K562 (cell line): ENCODE measurements around the gene ACTN1. TPM values are rescaled to one million over a fixed set of nuclear protein-coding genes. Genes with fewer than 3 reads are reported as not detected.

Experiments used
- ATAC-seq: fragments of 200-7000 bp; cut with Tn5 transposase; 3 replicates; pipeline ENCODE4 v1.9.1; 2020; ENCODE audit warnings: moderate library complexity
- BruUV-seq: library from RNA; stranded (reverse); fragments of 400-500 nt; replicated peaks from 2 replicates; lab custom pipeline; 2021; lab: Mats Ljungman, UMichigan
- CTCF ChIA-PET: fragments of 300-600 bp; formaldehyde crosslinking; extraction: SDS; loops from one replicate; lab custom pipeline; 2021; ENCODE audit warnings: low intra/inter-chr PET ratio; lab: Yijun Ruan, JAX
- POLR2A ChIA-PET: fragments of 300-600, 350-650 bp; sonication (Branson Sonifier 250); formaldehyde crosslinking; extraction: SDS; loops from one replicate; lab custom pipeline; 2021; ENCODE audit warnings: antibody characterized with exemption, inconsistent platforms; lab: Yijun Ruan, JAX
- DNase-seq, 4 experiments: peaks; one replicate each; pipeline versions ENCODE4 v3.0.0 to v3.0.0-alpha.2; 2011 to 2018; ENCODE audit warnings: low spot score in 3 of 4, mixed read lengths in 3 of 4; ENCODE audit errors: extremely low read depth in 1 of 4
- FAIRE-seq: peaks from 2 replicates; lab custom pipeline; 2011; peaks lifted over from hg19 to GRCh38; lab: Jason Lieb, UNC
- H2AFZ ChIP-seq: 2 replicates; pipeline ENCODE4 v1.6.0; 2011; ENCODE audit warnings: low read depth, low read length, control low read depth, inconsistent platforms
- H3K27ac ChIP-seq: fragments of 200-600 bp; 3 replicates; pipeline ENCODE4 v1.8.0; 2011; ENCODE audit warnings: low read depth, mild to moderate bottlenecking, control low read depth, inconsistent platforms, low read length, moderate library complexity, mixed read lengths; ENCODE audit errors: extremely low read depth
- H3K27me3 ChIP-seq, 2 experiments: fragments of 300-600 bp in 1 of 2; 2 replicates in 1 of 2; 3 replicates in 1 of 2; pipeline versions ENCODE4 v1.6.0 to v1.8.0; 2011; ENCODE audit warnings: inconsistent platforms in 2 of 2, low read length in 2 of 2, mild to moderate bottlenecking in 1 of 2, mixed read lengths in 1 of 2, moderate library complexity in 1 of 2; ENCODE audit not compliant: control insufficient read depth in 2 of 2, insufficient read depth in 2 of 2
- H3K36me3 ChIP-seq: fragments of 300-600 bp; 3 replicates; pipeline ENCODE4 v1.8.0; 2011; ENCODE audit warnings: mild to moderate bottlenecking, low read length, inconsistent platforms; ENCODE audit not compliant: control insufficient read depth, insufficient read depth
- H3K4me1 ChIP-seq, 2 experiments: fragments of 200-600 bp in 1 of 2; replicated peaks in 1 of 2; 2 replicates in 1 of 2; 3 replicates in 1 of 2; pipeline versions ENCODE4 v1.5.1 to v1.8.0; 2011; ENCODE audit warnings: inconsistent platforms in 2 of 2, low read length in 2 of 2, mild to moderate bottlenecking in 1 of 2, mixed read lengths in 1 of 2, moderate library complexity in 1 of 2; ENCODE audit not compliant: control insufficient read depth in 2 of 2, insufficient read depth in 2 of 2
- H3K4me2 ChIP-seq: 2 replicates; pipeline ENCODE4 v1.6.1; 2011; ENCODE audit warnings: low read length, control low read depth, inconsistent platforms, mixed read lengths; ENCODE audit not compliant: insufficient read depth
- H3K4me3 ChIP-seq: fragments of 200-600 bp; sonication (generic), shearing (Covaris generic); 2 replicates; pipeline ENCODE4 v1.5.1; 2016; ENCODE audit warnings: control low read depth, inconsistent platforms
- H3K79me2 ChIP-seq: fragments of 200-600 bp; 3 replicates; pipeline ENCODE4 v1.8.0; 2011; ENCODE audit warnings: low read length, inconsistent platforms; ENCODE audit not compliant: control insufficient read depth, insufficient read depth
- H3K9ac ChIP-seq, 2 experiments: 2 replicates each; pipeline versions ENCODE4 v1.6.0 to v1.6.1; 2011; ENCODE audit warnings: low read depth in 2 of 2, low read length in 2 of 2, control low read depth in 1 of 2, inconsistent platforms in 1 of 2, mild to moderate bottlenecking in 1 of 2, mixed read lengths in 1 of 2; ENCODE audit not compliant: insufficient read depth in 1 of 2
- H3K9me1 ChIP-seq: one replicate; pipeline ENCODE4 v1.6.0; 2011; ENCODE audit warnings: inconsistent platforms, mild to moderate bottlenecking, low read length, moderate library complexity; ENCODE audit not compliant: control insufficient read depth, insufficient read depth
- H3K9me3 ChIP-seq: replicated peaks from 2 replicates; pipeline ENCODE4 v1.5.1; 2011; ENCODE audit warnings: low read depth, low read length, inconsistent platforms; ENCODE audit not compliant: control insufficient read depth, insufficient read depth
- H4K20me1 ChIP-seq: replicated peaks from 2 replicates; pipeline ENCODE4 v1.6.1; 2011; ENCODE audit warnings: low read length, inconsistent platforms, mixed read lengths; ENCODE audit not compliant: control insufficient read depth, insufficient read depth
- CEBPB ChIP-seq: fragments of 450-650 bp; IDR thresholded peaks from 2 replicates; pipeline ENCODE4 v1.6.1; 2016; ENCODE audit warnings: missing genetic modification characterization, missing compliant biosample characterization
- ELK3 ChIP-seq: fragments of 450-650 bp; formaldehyde crosslinking; IDR thresholded peaks from 2 replicates; pipeline ENCODE4 v1.4.0; 2020; ENCODE audit warnings: mild to moderate bottlenecking
- EP300 ChIP-seq: IDR thresholded peaks from 2 replicates; pipeline ENCODE4 v1.6.1; 2012; ENCODE audit warnings: low read length, improper control_type of control experiment
- HDAC6 ChIP-seq: IDR thresholded peaks from 2 replicates; pipeline ENCODE4 v1.6.1; 2012; ENCODE audit warnings: low read depth, mild to moderate bottlenecking, control low read depth, inconsistent platforms, low read length, moderate library complexity
- ID3 ChIP-seq, 2 experiments: fragments of 250-450 bp in 1 of 2; fragments of 450-650 bp in 1 of 2; sonication (Bioruptor Pico) in 1 of 2; IDR thresholded peaks; 2 replicates each; pipeline versions ENCODE4 v1.6.1 to v1.8.0; 2016 to 2021; ENCODE audit warnings: mild to moderate bottlenecking in 2 of 2, moderate library complexity in 2 of 2, missing compliant biosample characterization in 1 of 2, missing genetic modification characterization in 1 of 2
- MAFG ChIP-seq: fragments of 450-650 bp; conservative IDR thresholded peaks from 2 replicates; pipeline ENCODE4 v1.6.1; 2016; ENCODE audit warnings: missing genetic modification characterization, missing compliant biosample characterization
- PHB2 ChIP-seq: fragments of 450-650 bp; IDR thresholded peaks from 2 replicates; pipeline ENCODE4 v1.6.1; 2017; ENCODE audit warnings: low read depth
- TOE1 ChIP-seq, 2 experiments: fragments of 450-650 bp in 1 of 2; sonication (generic) in 1 of 2; formaldehyde crosslinking in 1 of 2; IDR thresholded peaks; 2 replicates each; pipeline versions ENCODE4 v1.7.1 to v1.8.0; 2016 to 2022; ENCODE audit warnings: borderline replicate concordance in 2 of 2, mild to moderate bottlenecking in 2 of 2, antibody characterized with exemption in 1 of 2, inconsistent platforms in 1 of 2, low read depth in 1 of 2, missing genetic modification reagents in 1 of 2, moderate library complexity in 1 of 2
- ZNF696 ChIP-seq: fragments of 250-450 bp; sonication (Bioruptor Pico); conservative IDR thresholded peaks from 2 replicates; pipeline ENCODE4 v1.4.0; 2020; ENCODE audit warnings: mild to moderate bottlenecking, moderate library complexity
- WGBS: fragments of 100-300 bp; shearing (Covaris generic); methylation state at CpG from one replicate; pipeline ENCODE4 v1.1.6; 2016; ENCODE audit warnings: low coverage, mixed read lengths; ENCODE audit not compliant: insufficient coverage; ENCODE audit errors: missing lambda C conversion rate; 5-methylcytosine and 5-hydroxymethylcytosine counted together
- in situ Hi-C: fragments of 300-500 bp; cut with MboI; formaldehyde crosslinking; loops from 4 replicates; pipeline ENCODE4 v1.15.0; 2018; ENCODE audit warnings: inconsistent platforms, mixed read lengths
- intact Hi-C: fragments of 100-400 bp; cut with micrococcal nuclease; formaldehyde crosslinking; loops from 2 replicates; pipeline ENCODE4 v1.14.2; 2022
- polyA plus RNA-seq, 8 experiments: library from polyadenylated mRNA; depleted of rRNA in 4 of 8; stranded (reverse) in 5 of 8; unstranded in 3 of 8; fragments of >200 nt; fragmentation: Nextera tagmentation in 2 of 8; fragmentation: Illumina TruSeq in 1 of 8; extraction: Ambion mirVana in 2 of 8; extraction: Trizol in 1 of 8; gene quantifications; 2 replicates each; pipeline versions ENCODE4 v1.2.1 to v1.2.3, GENCODE V29; 2011 to 2014; ENCODE audit warnings: inconsistent platforms in 1 of 8, missing spikeins in 1 of 8
- total RNA-seq, 7 experiments: library from RNA; depleted of rRNA in 6 of 7; stranded (reverse); fragments of >200 nt in 6 of 7; fragmentation: Illumina TruSeq in 2 of 7; extraction: Trizol in 2 of 7; gene quantifications; 2 replicates each; pipeline versions ENCODE4 v1.2.1 to v1.2.3, GENCODE V29; 2011 to 2021; ENCODE audit warnings: low replicate concordance in 1 of 7
- TF ChIP-seq, protein P1 (sequence below), 2 experiments: IDR thresholded peaks in 1 of 2; conservative IDR thresholded peaks in 1 of 2; 2 replicates each; pipeline ENCODE4 v1.6.1; 2016; ENCODE audit warnings: low read depth in 2 of 2, mild to moderate bottlenecking in 1 of 2, missing compliant biosample characterization in 1 of 2, missing genetic modification characterization in 1 of 2, moderate library complexity in 1 of 2

Gene ACTN1
- total and polyA plus RNA-seq, 9 of the 15 experiments (the other 6 are each of a cell fraction or from before 2014, with no cell fraction given): 2.2 to 67.7 (median 34.5) TPM

DNA sequence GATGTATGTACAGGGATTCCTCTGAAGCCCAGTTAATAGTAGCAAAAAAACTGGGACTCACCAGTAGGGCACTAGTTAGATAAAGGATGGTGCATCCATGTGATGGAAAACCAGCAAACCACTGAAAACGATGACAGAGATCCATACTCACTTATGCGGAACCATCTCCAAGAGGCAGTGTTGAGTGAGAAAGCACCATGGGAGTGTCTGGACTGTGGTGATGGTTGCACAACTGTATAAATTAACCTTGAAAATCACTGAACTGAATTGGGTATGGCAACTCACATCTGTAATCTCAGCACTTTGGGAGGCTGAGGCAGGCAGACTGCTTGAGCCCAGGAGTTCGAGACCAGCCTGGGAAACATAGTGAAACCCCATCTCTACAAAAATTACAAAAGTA is 132.6 kb downstream of the ACTN1 start:
- TF ChIP-seq ID3 (CRISPR knock-in tag; IDR thresholded peaks at IDR 0.05) (no peak), ID3 (tag; IDR thresholded peaks at IDR 0.05) (no peak), CEBPB (tag) (0 out of 2 replicates have a peak, but pooled peaks have one; percentile 9)
- 27% methylated on average over 3 of the region's 3 CpGs for WGBS
- Histone ChIP-seq H3K36me3 (no peaks in the 10 kb centered on the region), H3K79me2 (no peaks in the 10 kb centered on the region), H3K27me3 (no peaks in the 10 kb centered on the region), H3K9me3 (0 out of 2 replicates have a peak, but pooled peaks cover 1% of the 10 kb centered on the region), H3K4me1 (no peaks in the 10 kb centered on the region; a peak in 2 of 5 replicates), H3K9me1 (no peaks in the 10 kb centered on the region), H3K9ac (no peak overlapping the region), H3K27ac (no peak overlapping the region), H2AFZ (no peak overlapping the region), H4K20me1 (no peaks in the 10 kb centered on the region), H3K4me3 (no peak overlapping the region), H3K4me2 (no peak overlapping the region)
- ChIA-PET POLR2A (no interaction called here), CTCF (no interaction called here)
- in situ Hi-C loops (no loop called here), intact Hi-C loops (no loop called here)
- DNase-seq: no peak
- no peak for ATAC-seq
- FAIRE-seq: no peak
- no TSS peak for BruUV-seq

GRCh38 chr14:68844210-68844545 is 134.9 kb downstream of the ACTN1 start:
- no peak for DNase-seq
- WGBS: 5% methylated on average over 6 of the region's 6 CpGs

More at GRCh38 chr14:68844210-68844545, 134.9 kb downstream of the ACTN1 start:
- peak overlapping the region; percentile 27; the same call in 1 of the 2 replicates for H3K4me3 ChIP-seq
- no peaks in the 10 kb centered on the region for H3K4me1 ChIP-seq
- H2AFZ ChIP-seq: peak overlapping the region; percentile 89; the same call in 1 of the 2 replicates
- intact Hi-C loops: no loop called here
- H4K20me1 ChIP-seq: no peaks in the 10 kb centered on the region
- FAIRE-seq: no peak
- H3K9me3 ChIP-seq: 0 out of 2 replicates have a peak, but pooled peaks cover 1% of the 10 kb centered on the region
- in situ Hi-C loops: no loop called here
- no peaks in the 10 kb centered on the region for H3K79me2 ChIP-seq
- H3K36me3 ChIP-seq: no peaks in the 10 kb centered on the region
- POLR2A ChIA-PET: interaction anchor here (0.9 kb wide), 1 partner anchor 32 kb away, joined by 3 read pairs; no protein-coding TSS in a partner anchor
- no peak for TF ChIP-seq TOE1 (IDR thresholded peaks at IDR 0.05; ENCODE audit: borderline replicate concordance)
- TF ChIP-seq TOE1 (CRISPR knock-in tag; IDR thresholded peaks at IDR 0.05; ENCODE audit: borderline replicate concordance, low read depth): no peak
- TF ChIP-seq PHB2: no peak
- no peak for TF ChIP-seq ZNF696
- no peak for TF ChIP-seq HDAC6
- TF ChIP-seq EP300: no peak
- no peak for TF ChIP-seq ELK3 (CRISPR knock-in tag)
- TF ChIP-seq, protein P1, sequence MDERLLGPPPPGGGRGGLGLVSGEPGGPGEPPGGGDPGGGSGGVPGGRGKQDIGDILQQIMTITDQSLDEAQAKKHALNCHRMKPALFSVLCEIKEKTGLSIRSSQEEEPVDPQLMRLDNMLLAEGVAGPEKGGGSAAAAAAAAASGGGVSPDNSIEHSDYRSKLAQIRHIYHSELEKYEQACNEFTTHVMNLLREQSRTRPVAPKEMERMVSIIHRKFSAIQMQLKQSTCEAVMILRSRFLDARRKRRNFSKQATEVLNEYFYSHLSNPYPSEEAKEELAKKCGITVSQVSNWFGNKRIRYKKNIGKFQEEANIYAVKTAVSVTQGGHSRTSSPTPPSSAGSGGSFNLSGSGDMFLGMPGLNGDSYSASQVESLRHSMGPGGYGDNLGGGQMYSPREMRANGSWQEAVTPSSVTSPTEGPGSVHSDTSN (CRISPR knock-in tag; IDR thresholded peaks at IDR 0.05; ENCODE audit: low read depth): no peak
- TF ChIP-seq, protein P1 (tag; conservative IDR thresholded peaks at IDR 0.05; ENCODE audit: low read depth): 0 out of 2 replicates have a peak, but pooled peaks have one; percentile 18
- no peak for TF ChIP-seq MAFG (tag)
- TF ChIP-seq, all 486 proteins: peak for 1
- H3K27me3 ChIP-seq: no peaks in the 10 kb centered on the region; a peak in 1 of 5 replicates
- no peak overlapping the region for H3K9ac ChIP-seq
- no TSS peak for BruUV-seq
- H3K27ac ChIP-seq: no peak overlapping the region
- no peaks in the 10 kb centered on the region for H3K9me1 ChIP-seq
- peak overlapping the region; percentile 64; the same call in 1 of the 2 replicates for H3K4me2 ChIP-seq
- CTCF ChIA-PET: interaction anchor here (0.7 to 0.8 kb wide), 2 partner anchors 19 to 900 kb away, joined by 3 to 6 read pairs; no protein-coding TSS in a partner anchor
- ATAC-seq: no peak
